WTC11 (cell line): ENCODE data around the gene COBLL1.

Source experiments
- ARID4B ChIP-seq: sonication (generic); formaldehyde crosslinking; IDR thresholded peaks from 2 replicates; pipeline ENCODE4 v1.8.0; 2023; ENCODE audit warnings: missing genetic modification reagents, mild to moderate bottlenecking, borderline replicate concordance
- CREB1 ChIP-seq: sonication (generic); formaldehyde crosslinking; IDR thresholded peaks from 2 replicates; pipeline ENCODE4 v1.8.0; 2023; ENCODE audit warnings: mild to moderate bottlenecking, missing genetic modification reagents
- CTCF ChIP-seq: fragments of 200-600 bp; IDR thresholded peaks from 2 replicates; pipeline ENCODE4 v1.8.0; 2022; ENCODE audit warnings: antibody characterized with exemption
- PRDM15 ChIP-seq: sonication (generic); formaldehyde crosslinking; IDR thresholded peaks from 2 replicates; pipeline ENCODE4 v1.8.0; 2022; ENCODE audit warnings: missing genetic modification reagents

- no peak for TF ChIP-seq CTCF
- no peak for TF ChIP-seq PRDM15 (CRISPR knock-in tag)
- no peak for TF ChIP-seq ARID4B (CRISPR knock-in tag)
- TF ChIP-seq CREB1 = no peak
Observed at GRCh38 chr2:164852086-164852485, 10.5 kb upstream of the COBLL1 start.
